HFF-Myc (cell line): Measurements from ENCODE around the gene KIF16B.

Experiments used
- DNase-seq: peaks from one replicate; pipeline ENCODE4 v3.0.0-alpha.2; 2011; ENCODE audit warnings: low read depth; ENCODE audit errors: extremely low read depth
- H3K4me3 ChIP-seq: replicated peaks from 2 replicates; pipeline ENCODE4 v1.5.1; 2011; ENCODE audit warnings: low read depth, mild to moderate bottlenecking, control low read depth, low read length
- CTCF ChIP-seq: IDR thresholded peaks from 2 replicates; pipeline ENCODE4 v1.5.1; 2012; ENCODE audit warnings: mild to moderate bottlenecking, low read depth, low read length, control low read depth; ENCODE audit errors: missing control alignments

The KIF16B gene

GRCh38 chr20:16407251-16408067, 165.8 kb downstream of the KIF16B start:
- DNase-seq: no peak
- no peak overlapping the region for H3K4me3 ChIP-seq
- no peak for TF ChIP-seq CTCF

- DNase-seq: no peak
- no peak for TF ChIP-seq CTCF
- H3K4me3 ChIP-seq: no peak overlapping the region
Observed at GRCh38 chr20:16405254-16405653, 168.0 kb downstream of the KIF16B start.

GRCh38 chr20:16404640-16405039, 168.6 kb downstream of the KIF16B start:
- H3K4me3 ChIP-seq: no peak overlapping the region
- no peak for TF ChIP-seq CTCF
- no peak for DNase-seq

GRCh38 chr20:16404171-16404570, 169.1 kb downstream of the KIF16B start:
- TF ChIP-seq CTCF: no peak
- H3K4me3 ChIP-seq: no peak overlapping the region
- no peak for DNase-seq

- H3K4me3 ChIP-seq: no peak overlapping the region
- DNase-seq: no peak
- no peak for TF ChIP-seq CTCF
Observed at GRCh38 chr20:16400234-16400633, 173.0 kb downstream of the KIF16B start.

- no peak for TF ChIP-seq CTCF
- no peak for DNase-seq
- no peak overlapping the region for H3K4me3 ChIP-seq
Observed at GRCh38 chr20:16399801-16400200, 173.4 kb downstream of the KIF16B start.

- TF ChIP-seq CTCF: no peak
- no peak for DNase-seq
- no peak overlapping the region for H3K4me3 ChIP-seq
Observed at GRCh38 chr20:16397086-16397485, 176.2 kb downstream of the KIF16B start.
